ENCODE data around the gene SNAP25.

SNAP25 gene

DNA sequence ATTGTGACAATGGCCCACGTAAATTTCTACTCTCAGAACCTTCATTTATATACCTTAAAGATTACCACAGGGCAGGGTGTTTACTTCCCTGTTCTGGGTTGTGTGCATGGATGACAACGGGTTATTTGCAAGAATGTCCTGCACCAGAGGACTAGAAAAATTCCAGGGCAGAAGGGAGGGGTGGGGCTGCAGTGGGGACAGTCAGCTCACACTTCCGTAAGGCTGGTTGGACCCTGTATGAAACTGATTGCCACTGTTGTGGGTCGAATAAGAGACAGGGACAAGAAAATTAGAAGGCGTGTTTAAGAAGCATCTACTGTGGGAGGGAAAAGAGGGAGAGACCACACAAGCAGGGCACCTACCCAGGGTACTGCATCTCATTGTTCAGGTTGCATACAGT, 96.5 kb downstream of the SNAP25 start:
- Histone ChIP-seq H2AFZ (ENCODE audit: low read depth, low read length, severe bottlenecking) (no peak overlapping the region), H4K20me1 (ENCODE audit: low read depth, low read length) (no peaks in the 10 kb centered on the region), H3K27me3 (ENCODE audit: low read length) (no peaks in the 10 kb centered on the region), H3K9me2 (replicated peaks; ENCODE audit: insufficient read depth, low read length) (no peaks in the 10 kb centered on the region), H3K4me2 (ENCODE audit: low read depth, low read length, poor library complexity, severe bottlenecking) (no peak overlapping the region), H3K27ac (ENCODE audit: low read depth, low read length) (no peak overlapping the region), H3K36me3 (ENCODE audit: low read length) (no peaks in the 10 kb centered on the region), H3K9ac (ENCODE audit: low read length) (no peak overlapping the region), H3K4me3 (ENCODE audit: insufficient read depth, low read length, poor library complexity, severe bottlenecking) (no peak overlapping the region), H3K79me2 (ENCODE audit: insufficient read depth, low read length) (no peaks in the 10 kb centered on the region), H3K9me3 (ENCODE audit: insufficient read depth, low read length) (0 out of 2 replicates have a peak, but pooled peaks cover 5% of the 10 kb centered on the region), H3F3A (ENCODE audit: insufficient read depth) (no peaks in the 10 kb centered on the region)
- TF ChIP-seq, protein P1, sequence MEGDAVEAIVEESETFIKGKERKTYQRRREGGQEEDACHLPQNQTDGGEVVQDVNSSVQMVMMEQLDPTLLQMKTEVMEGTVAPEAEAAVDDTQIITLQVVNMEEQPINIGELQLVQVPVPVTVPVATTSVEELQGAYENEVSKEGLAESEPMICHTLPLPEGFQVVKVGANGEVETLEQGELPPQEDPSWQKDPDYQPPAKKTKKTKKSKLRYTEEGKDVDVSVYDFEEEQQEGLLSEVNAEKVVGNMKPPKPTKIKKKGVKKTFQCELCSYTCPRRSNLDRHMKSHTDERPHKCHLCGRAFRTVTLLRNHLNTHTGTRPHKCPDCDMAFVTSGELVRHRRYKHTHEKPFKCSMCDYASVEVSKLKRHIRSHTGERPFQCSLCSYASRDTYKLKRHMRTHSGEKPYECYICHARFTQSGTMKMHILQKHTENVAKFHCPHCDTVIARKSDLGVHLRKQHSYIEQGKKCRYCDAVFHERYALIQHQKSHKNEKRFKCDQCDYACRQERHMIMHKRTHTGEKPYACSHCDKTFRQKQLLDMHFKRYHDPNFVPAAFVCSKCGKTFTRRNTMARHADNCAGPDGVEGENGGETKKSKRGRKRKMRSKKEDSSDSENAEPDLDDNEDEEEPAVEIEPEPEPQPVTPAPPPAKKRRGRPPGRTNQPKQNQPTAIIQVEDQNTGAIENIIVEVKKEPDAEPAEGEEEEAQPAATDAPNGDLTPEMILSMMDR (IDR thresholded peaks at IDR 0.05; ENCODE audit: insufficient read depth, low read length, poor library complexity, severe bottlenecking) = no peak
- TF ChIP-seq EZH2phosphoT487 (conservative IDR thresholded peaks at IDR 0.05; ENCODE audit: low read length) = no peak

DNA sequence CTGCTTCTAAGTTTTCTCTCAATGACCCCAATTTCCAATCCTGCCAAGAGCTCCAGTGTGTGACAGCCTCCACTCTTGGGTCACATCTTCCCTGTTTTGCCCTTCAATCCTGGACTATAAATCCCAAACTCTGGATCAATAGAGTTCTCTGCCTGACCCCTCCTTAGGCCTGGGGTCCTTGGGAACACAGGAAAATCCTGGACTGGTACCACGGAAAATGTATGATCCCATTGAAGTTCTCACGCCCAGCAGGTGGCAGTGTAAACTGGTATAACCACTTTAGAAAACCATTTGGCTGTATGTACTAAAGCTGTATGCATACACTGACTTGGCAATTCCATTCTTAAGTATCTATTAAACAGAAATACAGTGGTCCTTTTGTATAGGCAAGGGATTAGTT, 98.0 kb downstream of the SNAP25 start:
- H3K27me3 ChIP-seq (ENCODE audit: low read length) = no peaks in the 10 kb centered on the region
- H2AFZ ChIP-seq (ENCODE audit: low read depth, low read length, severe bottlenecking) = no peak overlapping the region
- 0 out of 2 replicates have a peak, but pooled peaks cover 5% of the 10 kb centered on the region for H3K9me3 ChIP-seq (ENCODE audit: insufficient read depth, low read length)
- no peak overlapping the region for H3K9ac ChIP-seq (ENCODE audit: low read length)
- no peaks in the 10 kb centered on the region for H3K79me2 ChIP-seq (ENCODE audit: insufficient read depth, low read length)
- TF ChIP-seq EZH2phosphoT487 (conservative IDR thresholded peaks at IDR 0.05; ENCODE audit: low read length) = no peak
- TF ChIP-seq, protein P1 (IDR thresholded peaks at IDR 0.05; ENCODE audit: insufficient read depth, low read length, poor library complexity, severe bottlenecking) = no peak
- no peak overlapping the region for H3K27ac ChIP-seq (ENCODE audit: low read depth, low read length)
- no peak overlapping the region for H3K4me2 ChIP-seq (ENCODE audit: low read depth, low read length, poor library complexity, severe bottlenecking)
- no peaks in the 10 kb centered on the region for H3K36me3 ChIP-seq (ENCODE audit: low read length)
- no peaks in the 10 kb centered on the region for H3F3A ChIP-seq (ENCODE audit: insufficient read depth)
- no peak overlapping the region for H3K4me3 ChIP-seq (ENCODE audit: insufficient read depth, low read length, poor library complexity, severe bottlenecking)
- H3K9me2 ChIP-seq (replicated peaks; ENCODE audit: insufficient read depth, low read length) = no peaks in the 10 kb centered on the region
- H4K20me1 ChIP-seq (ENCODE audit: low read depth, low read length) = no peaks in the 10 kb centered on the region

DNA sequence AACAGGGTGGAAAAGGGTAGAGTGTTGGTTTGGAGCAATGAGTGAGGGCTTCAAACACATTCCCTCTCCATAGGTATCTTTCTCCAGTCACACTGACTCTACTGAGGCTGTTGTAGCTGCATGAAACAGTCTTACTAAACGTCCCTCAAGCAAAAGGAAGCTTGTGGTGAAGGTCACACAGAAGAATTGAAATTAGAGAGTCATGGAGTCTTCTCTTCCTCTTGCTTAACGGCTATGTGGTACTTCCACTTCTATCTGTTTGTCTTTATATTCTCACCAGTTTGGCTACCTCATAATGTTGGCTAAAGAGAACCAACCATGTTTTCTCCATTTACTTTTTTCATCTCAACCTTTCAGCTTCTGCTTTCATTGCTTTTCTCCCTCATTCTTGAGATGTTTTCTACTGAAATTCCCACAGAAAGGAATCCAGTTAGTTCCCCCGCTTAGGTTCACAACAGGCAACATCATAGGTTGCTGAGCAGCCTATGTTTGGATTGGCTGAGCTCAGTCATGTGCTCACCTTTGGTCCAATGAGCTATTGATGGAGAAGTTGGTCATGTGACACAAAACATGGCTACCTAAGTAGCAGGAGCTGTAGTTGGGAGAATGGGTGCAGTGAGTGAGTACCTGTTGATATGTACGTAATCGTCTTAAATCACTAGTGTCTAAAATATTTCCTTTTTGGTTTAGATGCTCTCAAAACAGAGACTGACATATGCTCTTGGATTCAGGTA, 99.8 kb downstream of the SNAP25 start:
- H2AFZ ChIP-seq (ENCODE audit: low read depth, low read length, severe bottlenecking) = no peak overlapping the region
- no peaks in the 10 kb centered on the region for H3F3A ChIP-seq (ENCODE audit: insufficient read depth)
- no peaks in the 10 kb centered on the region for H3K9me2 ChIP-seq (replicated peaks; ENCODE audit: insufficient read depth, low read length)
- no peaks in the 10 kb centered on the region for H3K79me2 ChIP-seq (ENCODE audit: insufficient read depth, low read length)
- TF ChIP-seq, protein P1 (IDR thresholded peaks at IDR 0.05; ENCODE audit: insufficient read depth, low read length, poor library complexity, severe bottlenecking) = no peak
- no peak for TF ChIP-seq EZH2phosphoT487 (conservative IDR thresholded peaks at IDR 0.05; ENCODE audit: low read length)
- no peak overlapping the region for H3K9ac ChIP-seq (ENCODE audit: low read length)
- no peaks in the 10 kb centered on the region for H3K36me3 ChIP-seq (ENCODE audit: low read length)
- H3K9me3 ChIP-seq (ENCODE audit: insufficient read depth, low read length) = 0 out of 2 replicates have a peak, but pooled peaks cover 5% of the 10 kb centered on the region
- H4K20me1 ChIP-seq (ENCODE audit: low read depth, low read length) = no peaks in the 10 kb centered on the region
- no peak overlapping the region for H3K4me3 ChIP-seq (ENCODE audit: insufficient read depth, low read length, poor library complexity, severe bottlenecking)
- no peak overlapping the region for H3K27ac ChIP-seq (ENCODE audit: low read depth, low read length)
- no peaks in the 10 kb centered on the region for H3K27me3 ChIP-seq (ENCODE audit: low read length)
- no peak overlapping the region for H3K4me2 ChIP-seq (ENCODE audit: low read depth, low read length, poor library complexity, severe bottlenecking)
